Fibroblast of skin of back (primary cell): ENCODE data around the gene LMAN2L.

ENCODE experiments used
- DNase-seq: peaks from one replicate; pipeline ENCODE4 v3.0.0-alpha.2; 2013

Gene LMAN2L

GRCh38 chr2:96703021-96703751, 36.7 kb downstream of the LMAN2L start:
- no peak for DNase-seq

- DNase-seq, result no peak
Measured at GRCh38 chr2:96702098-96702785, 37.6 kb downstream of the LMAN2L start.

- no peak for DNase-seq
Measured at GRCh38 chr2:96701636-96702035, 38.2 kb downstream of the LMAN2L start.

- DNase-seq, result no peak
Measured at GRCh38 chr2:96700086-96700485, 39.8 kb downstream of the LMAN2L start.

GRCh38 chr2:96699621-96700020, 40.2 kb downstream of the LMAN2L start:
- DNase-seq, result no peak

- no peak for DNase-seq
Measured at GRCh38 chr2:96699021-96699420, 40.8 kb downstream of the LMAN2L start.

- DNase-seq, result no peak
Measured at GRCh38 chr2:96698221-96698861, 41.5 kb downstream of the LMAN2L start.

GRCh38 chr2:96697476-96697875, 42.4 kb downstream of the LMAN2L start:
- no peak for DNase-seq

GRCh38 chr2:96695602-96696001, 44.3 kb downstream of the LMAN2L start:
- DNase-seq, result no peak

GRCh38 chr2:96694816-96695455, 44.9 kb downstream of the LMAN2L start:
- no peak for DNase-seq

GRCh38 chr2:96694279-96694678, 45.6 kb downstream of the LMAN2L start:
- DNase-seq, result no peak

GRCh38 chr2:96693286-96694200, 46.3 kb downstream of the LMAN2L start:
- no peak for DNase-seq

- DNase-seq, result no peak
Measured at GRCh38 chr2:96692094-96692971, 47.5 kb downstream of the LMAN2L start.

GRCh38 chr2:96691022-96691612, 48.7 kb downstream of the LMAN2L start:
- no peak for DNase-seq

- no peak for DNase-seq
Measured at GRCh38 chr2:96690306-96691021, 49.4 kb downstream of the LMAN2L start.

GRCh38 chr2:96689431-96689991, 50.4 kb downstream of the LMAN2L start:
- no peak for DNase-seq

GRCh38 chr2:96688649-96689430, 51.0 kb downstream of the LMAN2L start:
- no peak for DNase-seq

GRCh38 chr2:96687711-96688640, 51.9 kb downstream of the LMAN2L start:
- no peak for DNase-seq
